ENCODE results near the gene MEX3D.

GRCh38 chr19:1561236-1561842, 6.8 kb downstream of the MEX3D start:
- TF ChIP-seq, protein P1, sequence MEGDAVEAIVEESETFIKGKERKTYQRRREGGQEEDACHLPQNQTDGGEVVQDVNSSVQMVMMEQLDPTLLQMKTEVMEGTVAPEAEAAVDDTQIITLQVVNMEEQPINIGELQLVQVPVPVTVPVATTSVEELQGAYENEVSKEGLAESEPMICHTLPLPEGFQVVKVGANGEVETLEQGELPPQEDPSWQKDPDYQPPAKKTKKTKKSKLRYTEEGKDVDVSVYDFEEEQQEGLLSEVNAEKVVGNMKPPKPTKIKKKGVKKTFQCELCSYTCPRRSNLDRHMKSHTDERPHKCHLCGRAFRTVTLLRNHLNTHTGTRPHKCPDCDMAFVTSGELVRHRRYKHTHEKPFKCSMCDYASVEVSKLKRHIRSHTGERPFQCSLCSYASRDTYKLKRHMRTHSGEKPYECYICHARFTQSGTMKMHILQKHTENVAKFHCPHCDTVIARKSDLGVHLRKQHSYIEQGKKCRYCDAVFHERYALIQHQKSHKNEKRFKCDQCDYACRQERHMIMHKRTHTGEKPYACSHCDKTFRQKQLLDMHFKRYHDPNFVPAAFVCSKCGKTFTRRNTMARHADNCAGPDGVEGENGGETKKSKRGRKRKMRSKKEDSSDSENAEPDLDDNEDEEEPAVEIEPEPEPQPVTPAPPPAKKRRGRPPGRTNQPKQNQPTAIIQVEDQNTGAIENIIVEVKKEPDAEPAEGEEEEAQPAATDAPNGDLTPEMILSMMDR (conservative IDR thresholded peaks at IDR 0.05): no peak
- TF ChIP-seq ZFX (IDR thresholded peaks at IDR 0.05): no peak

Data from C4-2B (cell line).